ENCODE results near the gene UCMA.
A peak's percentile ranks its signal among the peaks of the same experiment; 100 is the strongest.

UCMA gene

GRCh38 chr10:13221572-13221971 lies 12.6 kb downstream of the UCMA start:
- H3K27ac ChIP-seq, result no peak overlapping the region
- TF ChIP-seq ZFX (IDR thresholded peaks at IDR 0.05; ENCODE audit: borderline replicate concordance), result no peak

GRCh38 chr10:13219685-13220670 lies 14.2 kb downstream of the UCMA start:
- H3K27ac ChIP-seq, result no peak overlapping the region
- TF ChIP-seq CTCF (IDR thresholded peaks at IDR 0.05) (peak; percentile 40), ZFX (IDR thresholded peaks at IDR 0.05; ENCODE audit: borderline replicate concordance) (no peak)

GRCh38 chr10:13218878-13219277 lies 15.3 kb downstream of the UCMA start:
- H3K27ac ChIP-seq, result no peak overlapping the region
- no peak for TF ChIP-seq CTCF (IDR thresholded peaks at IDR 0.05)
- no peak for TF ChIP-seq ZFX (IDR thresholded peaks at IDR 0.05; ENCODE audit: borderline replicate concordance)

GRCh38 chr10:13213163-13213562 lies 21.0 kb downstream of the UCMA start:
- H3K27ac ChIP-seq, result no peak overlapping the region
- TF ChIP-seq ZFX (IDR thresholded peaks at IDR 0.05; ENCODE audit: borderline replicate concordance) (no peak), CTCF (IDR thresholded peaks at IDR 0.05) (no peak)

- H3K27ac ChIP-seq, result no peak overlapping the region
- TF ChIP-seq CTCF (IDR thresholded peaks at IDR 0.05) (peak; percentile 43), ZFX (IDR thresholded peaks at IDR 0.05; ENCODE audit: borderline replicate concordance) (no peak)
These were observed 27.4 kb downstream of the UCMA start for GRCh38 chr10:13206546-13207443.

GRCh38 chr10:13206091-13206490 lies 28.1 kb downstream of the UCMA start:
- H3K27ac ChIP-seq, result no peak overlapping the region
- TF ChIP-seq CTCF (IDR thresholded peaks at IDR 0.05) (no peak), ZFX (IDR thresholded peaks at IDR 0.05; ENCODE audit: borderline replicate concordance) (no peak)

GRCh38 chr10:13201132-13201531 lies 33.0 kb downstream of the UCMA start:
- TF ChIP-seq CTCF (IDR thresholded peaks at IDR 0.05) (no peak), ZFX (IDR thresholded peaks at IDR 0.05; ENCODE audit: borderline replicate concordance) (no peak)
- H3K27ac ChIP-seq, result no peak overlapping the region

Data from 22Rv1 (cell line).